HL-60 (cell line): Measurements from ENCODE around the gene CBX6.

Experiments used
- GABPA ChIP-seq: IDR thresholded peaks from 2 replicates; pipeline ENCODE4 v1.6.1; 2012; ENCODE audit warnings: low read depth
- POLR2AphosphoS5 ChIP-seq: IDR thresholded peaks from 2 replicates; pipeline ENCODE4 v1.6.1; 2012; ENCODE audit warnings: low read depth
- REST ChIP-seq: IDR thresholded peaks from 2 replicates; pipeline ENCODE4 v1.6.1; 2012; ENCODE audit warnings: low read depth; ENCODE audit not compliant: insufficient replicate concordance
- SPI1 ChIP-seq: IDR thresholded peaks from 2 replicates; pipeline ENCODE4 v1.6.1; 2012; ENCODE audit warnings: low read depth, mild to moderate bottlenecking, borderline replicate concordance
- TF ChIP-seq, protein P1 (sequence below): IDR thresholded peaks from one replicate; pipeline ENCODE4 v1.5.1; 2011; ENCODE audit warnings: low read length, control low read depth, inconsistent platforms; ENCODE audit not compliant: insufficient read depth

DNA sequence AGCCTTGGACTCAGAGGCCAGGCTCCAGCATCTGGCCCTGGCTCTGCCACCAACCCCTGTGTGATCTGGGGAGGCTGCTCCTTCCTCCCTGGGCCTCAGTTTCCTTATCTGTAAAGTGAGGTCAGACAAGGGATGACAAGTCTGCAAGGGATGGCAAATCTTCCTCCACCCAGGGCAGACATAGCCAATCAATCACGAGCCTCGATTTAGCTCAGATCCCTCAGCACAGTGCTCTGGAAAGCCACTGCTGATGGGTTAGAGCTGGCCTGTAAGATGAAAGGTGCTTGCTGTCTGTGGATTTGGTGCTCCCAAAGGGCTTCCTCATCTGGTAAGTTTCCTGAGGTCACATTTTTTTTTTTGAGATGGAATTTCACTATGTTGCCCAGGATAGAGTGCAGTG lies 48.4 kb downstream of the CBX6 start:
- TF ChIP-seq, protein P1, sequence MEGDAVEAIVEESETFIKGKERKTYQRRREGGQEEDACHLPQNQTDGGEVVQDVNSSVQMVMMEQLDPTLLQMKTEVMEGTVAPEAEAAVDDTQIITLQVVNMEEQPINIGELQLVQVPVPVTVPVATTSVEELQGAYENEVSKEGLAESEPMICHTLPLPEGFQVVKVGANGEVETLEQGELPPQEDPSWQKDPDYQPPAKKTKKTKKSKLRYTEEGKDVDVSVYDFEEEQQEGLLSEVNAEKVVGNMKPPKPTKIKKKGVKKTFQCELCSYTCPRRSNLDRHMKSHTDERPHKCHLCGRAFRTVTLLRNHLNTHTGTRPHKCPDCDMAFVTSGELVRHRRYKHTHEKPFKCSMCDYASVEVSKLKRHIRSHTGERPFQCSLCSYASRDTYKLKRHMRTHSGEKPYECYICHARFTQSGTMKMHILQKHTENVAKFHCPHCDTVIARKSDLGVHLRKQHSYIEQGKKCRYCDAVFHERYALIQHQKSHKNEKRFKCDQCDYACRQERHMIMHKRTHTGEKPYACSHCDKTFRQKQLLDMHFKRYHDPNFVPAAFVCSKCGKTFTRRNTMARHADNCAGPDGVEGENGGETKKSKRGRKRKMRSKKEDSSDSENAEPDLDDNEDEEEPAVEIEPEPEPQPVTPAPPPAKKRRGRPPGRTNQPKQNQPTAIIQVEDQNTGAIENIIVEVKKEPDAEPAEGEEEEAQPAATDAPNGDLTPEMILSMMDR, result no peak
- TF ChIP-seq GABPA (no peak), POLR2AphosphoS5 (no peak), REST (no peak), SPI1 (no peak)
